Measurements from ENCODE around the gene SLC16A5. TPM values are rescaled to one million over a fixed set of nuclear protein-coding genes. Genes with fewer than 3 reads are reported as not detected.
A peak's percentile ranks its signal among the peaks of the same experiment; 100 is the strongest.

SLC16A5 gene
- total RNA-seq, 6 donors from 2014 or later: 40.6 to 234 (median 123) TPM

- Histone ChIP-seq H3K4me1 (peaks cover 16 to 33% (median 23%) of the 10 kb centered on the region in 4 donors), H3K27me3 (no peaks in the 10 kb centered on the region), H3K36me3 (peaks cover 6 to 50% (median 22%) of the 10 kb centered on the region in 4 donors), H3K4me3 (no peak overlapping the region), H3K9me3 (no peaks in the 10 kb centered on the region), H3K27ac (no peak overlapping the region)
- DNase-seq: no peak
- no peak for ATAC-seq (ENCODE audit: low FRiP score in 2 of 2)
- TF ChIP-seq POLR2AphosphoS5 (IDR thresholded peaks at IDR 0.05): no peak
Measured at GRCh38 chr17:75049706-75050105, 38.0 kb upstream of the SLC16A5 start.

- no peak overlapping the region for H3K4me3 ChIP-seq
- H3K27me3 ChIP-seq: no peaks in the 10 kb centered on the region
- 82 to 96% methylated on average over 2 of the region's 2 CpGs for WGBS, 2 donors
- H3K9me3 ChIP-seq: no peaks in the 10 kb centered on the region
- H3K36me3 ChIP-seq: peaks cover 6 to 63% (median 27%) of the 10 kb centered on the region in 4 donors
- peaks cover 8 to 20% (median 18%) of the 10 kb centered on the region in 4 donors for H3K4me1 ChIP-seq
- DNase-seq (no peak), ATAC-seq (ENCODE audit: low FRiP score in 2 of 2) (no peak)
- H3K27ac ChIP-seq: no peak overlapping the region
- no peak for TF ChIP-seq POLR2A (IDR thresholded peaks at IDR 0.05)
- TF ChIP-seq EP300 (IDR thresholded peaks at IDR 0.05): no peak
- TF ChIP-seq CTCF (IDR thresholded peaks at IDR 0.05): no peak
- TF ChIP-seq POLR2AphosphoS5 (IDR thresholded peaks at IDR 0.05): no peak
Measured at GRCh38 chr17:75051941-75052340, 35.8 kb upstream of the SLC16A5 start.

DNA sequence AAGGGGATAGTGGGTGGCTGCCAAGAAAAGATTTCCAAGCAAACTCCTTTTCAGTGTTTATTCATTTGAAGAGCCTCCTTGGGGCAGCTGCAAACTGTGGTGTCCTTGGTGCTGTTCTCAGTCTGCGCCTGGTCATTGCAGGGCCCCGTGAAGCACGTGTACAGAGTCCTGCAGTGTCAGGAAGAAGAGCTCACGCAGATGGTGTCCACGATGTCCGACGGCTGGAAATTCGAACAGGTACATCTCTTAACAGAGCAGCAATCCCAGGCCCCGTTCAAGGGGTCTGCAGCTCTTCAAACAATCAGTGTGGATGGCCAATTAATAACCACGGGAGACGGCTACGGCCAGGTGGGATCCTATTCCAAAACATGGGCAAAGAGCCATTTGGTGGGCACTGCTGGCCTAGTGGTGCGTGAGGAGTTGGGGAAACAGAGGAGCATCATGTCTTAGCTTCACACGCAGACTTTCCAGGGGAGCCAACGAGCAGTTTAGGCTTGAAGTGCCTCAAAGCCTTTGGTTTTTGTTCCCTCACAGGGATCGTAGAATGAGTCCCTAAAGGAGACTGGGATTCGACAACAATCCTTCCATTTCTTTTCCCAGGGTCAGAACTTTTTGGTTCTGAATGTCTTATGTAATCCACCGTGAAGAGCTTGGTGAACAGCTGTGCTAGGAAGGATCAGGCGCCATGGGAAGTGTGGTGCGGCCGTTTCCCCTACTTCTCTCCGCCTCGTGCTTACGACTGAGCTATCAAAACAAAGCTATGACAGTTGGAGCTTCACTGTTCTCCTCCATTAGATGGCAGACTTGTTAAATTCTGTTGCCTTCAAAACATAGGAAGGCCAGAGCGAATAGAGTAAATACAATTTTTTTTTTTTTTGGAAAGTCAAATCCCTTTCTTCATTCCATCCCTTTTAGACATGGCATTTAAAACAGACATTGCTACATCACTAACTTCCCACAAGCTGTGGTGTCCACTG lies 28.1 kb upstream of the SLC16A5 start:
- peak; percentile 36 to 70 for ATAC-seq (ENCODE audit: low FRiP score in 2 of 2)
- no peaks in the 10 kb centered on the region for H3K9me3 ChIP-seq
- peak in 1 of 2 donors; percentile 39 for DNase-seq
- H3K27ac ChIP-seq: peak overlapping the region; percentile 54 to 79 (median 61)
- TF ChIP-seq EP300 (IDR thresholded peaks at IDR 0.05) (no peak), CTCF (IDR thresholded peaks at IDR 0.05) (peak in 4 of 6 experiments; percentile 15 to 53 (median 38)), POLR2A (IDR thresholded peaks at IDR 0.05) (no peak), POLR2AphosphoS5 (IDR thresholded peaks at IDR 0.05) (no peak)
- peaks cover 5 to 79% (median 40%) of the 10 kb centered on the region in 4 donors for H3K36me3 ChIP-seq
- peaks cover 7 to 14% (median 11%) of the 10 kb centered on the region in 4 donors for H3K4me1 ChIP-seq
- H3K27me3 ChIP-seq: no peaks in the 10 kb centered on the region
- WGBS, 2 donors: 56 to 62% methylated on average over 25 of the region's 25 CpGs
- no peak overlapping the region for H3K4me3 ChIP-seq

DNA sequence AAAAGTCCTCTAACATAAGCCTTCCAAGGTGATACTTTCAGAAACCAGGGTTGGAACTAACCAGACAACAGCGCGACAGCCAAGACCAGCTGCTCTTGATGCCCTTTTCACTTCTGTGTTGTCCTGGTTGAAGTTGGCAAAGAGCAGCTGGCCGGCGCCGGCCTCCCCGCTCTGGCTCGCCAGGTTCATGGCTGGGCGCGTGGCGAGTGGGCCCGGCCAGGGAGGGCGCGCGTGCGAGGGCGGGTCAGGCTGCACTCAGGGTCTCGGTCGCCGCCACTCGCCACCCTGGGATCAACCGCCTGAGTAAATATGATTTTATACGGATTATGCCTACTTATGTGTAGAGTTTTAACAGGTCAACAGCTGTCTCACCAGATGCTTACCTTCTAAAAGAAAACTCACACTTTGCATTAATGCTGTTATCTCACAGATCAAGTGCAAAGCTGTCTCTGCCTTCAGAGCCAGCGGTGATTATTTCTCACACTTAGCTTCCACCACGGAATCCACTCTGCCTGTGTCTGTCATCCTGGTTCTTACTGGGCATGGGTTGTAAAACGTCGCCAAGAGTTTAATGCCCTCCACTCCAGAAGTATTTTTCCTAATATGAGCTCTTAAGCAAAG lies 27.2 kb upstream of the SLC16A5 start:
- Histone ChIP-seq H3K27ac (peak overlapping the region; percentile 49 to 79 (median 55)), H3K9me3 (no peaks in the 10 kb centered on the region), H3K4me3 (no peak overlapping the region), H3K36me3 (peaks cover 5 to 79% (median 37%) of the 10 kb centered on the region in 4 donors), H3K4me1 (peaks cover 7 to 14% (median 11%) of the 10 kb centered on the region in 4 donors), H3K27me3 (no peaks in the 10 kb centered on the region)
- DNase-seq: peak in 1 of 2 donors; percentile 86
- WGBS, 2 donors: 91 to 92% methylated on average over 11 to 26 of the region's 26 CpGs
- no peak for TF ChIP-seq EP300 (IDR thresholded peaks at IDR 0.05)
- no peak for ATAC-seq (ENCODE audit: low FRiP score in 2 of 2)

- peaks cover 5 to 78% (median 37%) of the 10 kb centered on the region in 4 donors for H3K36me3 ChIP-seq
- peak overlapping the region in 1 of 4 donors; percentile 56 for H3K27ac ChIP-seq
Measured at GRCh38 chr17:75061055-75061438, 26.7 kb upstream of the SLC16A5 start.

More at GRCh38 chr17:75061055-75061438, 26.7 kb upstream of the SLC16A5 start:
- peaks cover 7 to 14% (median 11%) of the 10 kb centered on the region in 4 donors for H3K4me1 ChIP-seq
- no peaks in the 10 kb centered on the region for H3K9me3 ChIP-seq
- WGBS, 2 donors: 95 to 98% methylated on average over 10 of the region's 10 CpGs
- TF ChIP-seq POLR2A (IDR thresholded peaks at IDR 0.05) (no peak), CTCF (IDR thresholded peaks at IDR 0.05) (no peak), EP300 (IDR thresholded peaks at IDR 0.05) (no peak), POLR2AphosphoS5 (IDR thresholded peaks at IDR 0.05) (no peak)
- DNase-seq (no peak), ATAC-seq (ENCODE audit: low FRiP score in 2 of 2) (no peak)
- H3K4me3 ChIP-seq: no peak overlapping the region
- no peaks in the 10 kb centered on the region for H3K27me3 ChIP-seq
